PFSK-1 (cell line): ENCODE measurements around the gene SLC9A9.

Experiments
- POLR2AphosphoS5 ChIP-seq: IDR thresholded peaks from 2 replicates; pipeline ENCODE4 v1.6.1; 2012; ENCODE audit warnings: low read depth, mild to moderate bottlenecking, control low read depth, low read length, moderate library complexity
- REST ChIP-seq, 2 experiments: IDR thresholded peaks; 2 replicates each; pipeline versions ENCODE4 v1.6.1 to v1.8.0; 2011 to 2012; ENCODE audit warnings: low read depth in 2 of 2, low read length in 2 of 2, control low read depth in 1 of 2, inconsistent platforms in 1 of 2, mild to moderate bottlenecking in 1 of 2, moderate library complexity in 1 of 2; ENCODE audit not compliant: insufficient read depth in 1 of 2
- SIN3A ChIP-seq: IDR thresholded peaks from 2 replicates; pipeline ENCODE4 v1.6.1; 2012; ENCODE audit warnings: mild to moderate bottlenecking, low read length, moderate library complexity, borderline replicate concordance; ENCODE audit not compliant: insufficient read depth

GRCh38 chr3:143261848-143262247 lies 586.4 kb downstream of the SLC9A9 start:
- TF ChIP-seq REST (IDR thresholded peaks at IDR 0.05; ENCODE audit: insufficient read depth in 1 of 2, low read depth in 2 of 2, low read length in 2 of 2) (no peak), SIN3A (no peak), POLR2AphosphoS5 (no peak)
